GM12878 (cell line): ENCODE results near the gene DENND1C. TPM values are rescaled to one million over a fixed set of nuclear protein-coding genes. Genes with fewer than 3 reads are reported as not detected.

Experiments used
- ATAC-seq: fragments of 200-7000 bp; cut with Tn5 transposase; 3 replicates; pipeline ENCODE4 v1.9.1; 2020; ENCODE audit warnings: mild to moderate bottlenecking, moderate library complexity
- BruUV-seq: library from RNA; stranded (reverse); fragments of 400-500 nt; replicated peaks from 2 replicates; lab custom pipeline; 2021; lab: Mats Ljungman, UMichigan
- CTCF ChIA-PET: fragments of 300-600 bp; sonication (Branson Sonifier 250); formaldehyde crosslinking; extraction: SDS; loops from one replicate; lab custom pipeline; 2021; ENCODE audit warnings: inconsistent platforms; lab: Yijun Ruan, JAX
- POLR2A ChIA-PET: fragments of 350-600 bp; formaldehyde crosslinking; extraction: SDS; loops from one replicate; lab custom pipeline; 2021; ENCODE audit warnings: inconsistent platforms; lab: Charles Lee
- RAD21 ChIA-PET: fragments of 300-600 bp; sonication (Branson Sonifier 250); formaldehyde crosslinking; loops from one replicate; lab custom pipeline; 2023; ENCODE audit warnings: antibody characterized with exemption; ENCODE audit not compliant: unreplicated experiment; lab: Charles Lee
- SMC1A ChIA-PET: fragments of 300-600 bp; sonication (Branson Sonifier 250); formaldehyde crosslinking; loops from one replicate; lab custom pipeline; 2023; ENCODE audit not compliant: unreplicated experiment, uncharacterized antibody; lab: Charles Lee
- DNase-seq: peaks from one replicate; pipeline ENCODE4 v3.0.0-alpha.2; 2011; ENCODE audit warnings: low read depth, low spot score
- FAIRE-seq: peaks from 3 replicates; lab custom pipeline; 2011; peaks lifted over from hg19 to GRCh38; lab: Jason Lieb, UNC
- H2AFZ ChIP-seq: 2 replicates; pipeline ENCODE4 v1.6.0; 2011; ENCODE audit warnings: low read depth, low read length, control low read depth; ENCODE audit not compliant: control insufficient read depth
- H3K27ac ChIP-seq: 2 replicates; pipeline ENCODE4 v1.5.1; 2011; ENCODE audit warnings: control low read depth; ENCODE audit not compliant: control insufficient read depth, insufficient read depth
- H3K27me3 ChIP-seq, 2 experiments: replicated peaks in 1 of 2; 2 replicates each; pipeline versions ENCODE4 v1.6.0 to v1.6.1; 2011; ENCODE audit warnings: low read length in 1 of 2; ENCODE audit not compliant: control insufficient read depth in 2 of 2, insufficient read depth in 2 of 2
- H3K36me3 ChIP-seq, 2 experiments: 2 replicates each; pipeline ENCODE4 v1.5.1; 2011; ENCODE audit warnings: low read length in 1 of 2; ENCODE audit not compliant: control insufficient read depth in 2 of 2, insufficient read depth in 2 of 2
- H3K4me1 ChIP-seq: 2 replicates; pipeline ENCODE4 v1.6.1; 2011; ENCODE audit warnings: mild to moderate bottlenecking, low read length, moderate library complexity, mixed read lengths; ENCODE audit not compliant: control insufficient read depth, insufficient read depth
- H3K4me2 ChIP-seq: 2 replicates; pipeline ENCODE4 v1.6.0; 2011; ENCODE audit warnings: control low read depth; ENCODE audit not compliant: control insufficient read depth, insufficient read depth
- H3K4me3 ChIP-seq: fragments of 200-600 bp; sonication (generic); 2 replicates; pipeline ENCODE4 v1.5.1; 2016
- H3K79me2 ChIP-seq: 2 replicates; pipeline ENCODE4 v1.6.0; 2011; ENCODE audit warnings: low read length; ENCODE audit not compliant: control insufficient read depth, insufficient read depth
- H3K9ac ChIP-seq: 2 replicates; pipeline ENCODE4 v1.8.0; 2011; ENCODE audit warnings: low read length, control low read depth, mixed read lengths; ENCODE audit not compliant: control insufficient read depth, insufficient read depth
- H3K9me3 ChIP-seq: replicated peaks from 3 replicates; pipeline ENCODE4 v1.5.1; 2011; ENCODE audit warnings: mild to moderate bottlenecking, low read length; ENCODE audit not compliant: control insufficient read depth, insufficient read depth
- H4K20me1 ChIP-seq: 2 replicates; pipeline ENCODE4 v1.6.0; 2011; ENCODE audit not compliant: control insufficient read depth, insufficient read depth
- BACH1 ChIP-seq: fragments of 450-650 bp; IDR thresholded peaks from 2 replicates; pipeline ENCODE4 v1.6.1; 2017; ENCODE audit warnings: mild to moderate bottlenecking, borderline replicate concordance
- ESRRA ChIP-seq: IDR thresholded peaks from 2 replicates; pipeline ENCODE4 v1.6.1; 2012; ENCODE audit warnings: mild to moderate bottlenecking, low read length, improper control_type of control experiment
- LARP7 ChIP-seq: fragments of 450-650 bp; IDR thresholded peaks from 2 replicates; pipeline ENCODE4 v1.6.1; 2017; ENCODE audit warnings: mild to moderate bottlenecking
- MEF2B ChIP-seq: fragments of 450-650 bp; IDR thresholded peaks from 2 replicates; pipeline ENCODE4 v1.6.1; 2018; ENCODE audit warnings: mild to moderate bottlenecking, moderate library complexity; ENCODE audit not compliant: partially characterized antibody, poor library complexity, severe bottlenecking
- NFYA ChIP-seq: IDR thresholded peaks from 2 replicates; pipeline ENCODE4 v1.6.1; 2011; ENCODE audit warnings: low read depth, mild to moderate bottlenecking, low read length, improper control_type of control experiment, borderline replicate concordance
- NR2C2 ChIP-seq: IDR thresholded peaks from 2 replicates; pipeline ENCODE4 v1.6.1; 2011; ENCODE audit warnings: borderline replicate concordance, low read depth; ENCODE audit not compliant: control insufficient read depth, insufficient read length
- POLR2A ChIP-seq: IDR thresholded peaks from 2 replicates; pipeline ENCODE4 v1.6.1; 2011; ENCODE audit warnings: low read depth, mild to moderate bottlenecking, low read length
- POLR2AphosphoS5 ChIP-seq: IDR thresholded peaks from 2 replicates; pipeline ENCODE4 v1.6.1; 2011; ENCODE audit warnings: mild to moderate bottlenecking, low read length, inconsistent platforms
- RELA ChIP-seq: fragments of 450-650 bp; IDR thresholded peaks from 2 replicates; pipeline ENCODE4 v1.8.0; 2014; ENCODE audit warnings: borderline replicate concordance; ENCODE audit not compliant: partially characterized antibody
- WGBS: methylation state at CpG from one replicate; pipeline ENCODE4 v1.1.6; 2016; ENCODE audit warnings: low lambda C conversion rate; ENCODE audit not compliant: insufficient replicate concordance, insufficient coverage; ENCODE audit errors: missing lambda C conversion rate; 5-methylcytosine and 5-hydroxymethylcytosine counted together
- in situ Hi-C: fragments of 300-500 bp; cut with MboI; formaldehyde crosslinking; loops from 9 replicates; pipeline ENCODE4 v1.14.3; 2018; ENCODE audit warnings: mixed read lengths
- intact Hi-C: fragments of 100-400 bp; cut with micrococcal nuclease; formaldehyde crosslinking; loops from one replicate; pipeline ENCODE4 v1.14.2; 2022; ENCODE audit not compliant: unreplicated experiment
- polyA plus RNA-seq, 11 experiments: library from polyadenylated mRNA; depleted of rRNA in 4 of 11; unstranded in 6 of 11; stranded (reverse) in 5 of 11; fragments of >200 nt; fragmentation: Nextera tagmentation in 4 of 11; fragmentation: Illumina TruSeq in 1 of 11; extraction: Ambion mirVana in 4 of 11; extraction: Trizol in 1 of 11; gene quantifications; 1 replicate in 1 of 11; 2 replicates in 10 of 11; pipeline versions ENCODE4 v1.2.1 to v1.2.3, GENCODE V29; 2011 to 2016; ENCODE audit warnings: inconsistent platforms in 2 of 11, missing spikeins in 2 of 11, low read depth in 1 of 11
- total RNA-seq, 4 experiments: library from RNA; depleted of rRNA in 3 of 4; stranded (reverse); fragments of >200 nt in 3 of 4; fragmentation: Illumina TruSeq in 1 of 4; extraction: Trizol in 1 of 4; gene quantifications; 2 replicates each; pipeline versions ENCODE4 v1.2.1 to v1.2.3, GENCODE V29; 2013 to 2021
- TF ChIP-seq, protein P1 (sequence below): fragments of 450-650 bp; IDR thresholded peaks from 2 replicates; pipeline ENCODE4 v1.6.1; 2018; ENCODE audit warnings: mild to moderate bottlenecking, low read depth, moderate library complexity; ENCODE audit not compliant: partially characterized antibody
- TF ChIP-seq, protein P2 (sequence below): fragments of 450-650 bp; IDR thresholded peaks from 2 replicates; pipeline ENCODE4 v1.6.1; 2017; ENCODE audit warnings: low read depth, mild to moderate bottlenecking, moderate library complexity
- TF ChIP-seq, protein P3 (sequence below): fragments of 450-650 bp; formaldehyde crosslinking; IDR thresholded peaks from 2 replicates; pipeline ENCODE4 v1.4.0; 2020; ENCODE audit warnings: mild to moderate bottlenecking, moderate library complexity

DENND1C gene
- total and polyA plus RNA-seq, 10 of the 15 experiments (the other 5 are each of a cell fraction or from before 2014, with no cell fraction given): 2.4 to 54.3 (median 32.7) TPM

DNA sequence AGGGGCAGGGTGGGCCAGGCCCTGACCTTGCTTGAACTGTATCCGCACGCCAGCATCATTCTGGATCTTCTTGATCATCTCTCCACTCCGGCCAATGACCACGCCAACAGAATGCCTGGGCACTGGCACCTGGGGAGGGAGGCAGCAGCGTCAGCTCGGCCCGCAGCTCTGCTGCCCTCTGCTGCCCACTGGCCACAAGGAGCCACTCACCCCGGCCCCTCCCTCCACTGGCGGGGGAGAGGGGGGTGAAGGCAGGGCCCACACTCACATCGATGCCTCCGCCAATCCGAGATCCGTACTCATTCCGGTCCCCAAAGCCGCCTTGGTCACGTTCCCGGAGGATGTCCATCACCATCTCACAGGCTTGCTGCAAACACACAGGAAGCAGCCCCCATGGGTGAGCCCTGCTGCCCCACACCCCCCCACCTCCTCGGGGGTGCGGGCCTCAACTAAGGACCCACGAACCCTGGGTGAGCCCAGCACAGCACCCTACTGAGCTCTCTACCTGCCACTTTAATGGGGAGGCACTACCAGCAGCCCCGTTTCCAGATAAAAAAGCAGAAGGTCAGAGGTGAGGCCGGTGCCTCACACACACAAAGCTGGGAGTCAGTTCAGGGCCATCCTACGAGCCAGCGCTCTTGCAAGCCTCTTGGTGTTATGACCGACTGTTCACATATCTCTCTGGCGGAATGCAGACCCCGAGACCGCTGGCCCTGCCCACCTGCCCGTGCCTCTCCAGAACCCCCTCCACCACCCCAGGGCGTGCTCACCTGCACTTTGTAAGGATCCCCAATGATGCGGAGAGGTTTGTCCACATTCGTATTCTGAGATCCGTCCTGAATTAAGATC, 63.6 kb downstream of the DENND1C start:
- POLR2A ChIA-PET: no interaction called here
- in situ Hi-C loops (no loop called here), intact Hi-C loops (no loop called here)
- Histone ChIP-seq H3K4me2 (no peak overlapping the region), H3K27ac (no peak overlapping the region), H3K9me3 (no peaks in the 10 kb centered on the region), H3K79me2 (peaks cover 33% of the 10 kb centered on the region), H3K4me3 (no peak overlapping the region), H2AFZ (no peak overlapping the region), H3K4me1 (no peaks in the 10 kb centered on the region), H3K36me3 (peaks cover 27 to 63% of the 10 kb centered on the region in 2 experiments), H3K9ac (no peak overlapping the region), H3K27me3 (no peaks in the 10 kb centered on the region), H4K20me1 (peaks cover 21% of the 10 kb centered on the region)
- CTCF ChIA-PET: interaction anchor here (0.7 kb wide), 1 partner anchor 486 kb away, joined by 3 read pairs; no protein-coding TSS in a partner anchor
- ATAC-seq (no peak), DNase-seq (no peak), FAIRE-seq (no peak)
- peak; percentile 12; the same call in 1 of the 2 replicates for TF ChIP-seq POLR2AphosphoS5
- TF ChIP-seq BACH1: no peak
- no peak for TF ChIP-seq ESRRA
- TF ChIP-seq, protein P1, sequence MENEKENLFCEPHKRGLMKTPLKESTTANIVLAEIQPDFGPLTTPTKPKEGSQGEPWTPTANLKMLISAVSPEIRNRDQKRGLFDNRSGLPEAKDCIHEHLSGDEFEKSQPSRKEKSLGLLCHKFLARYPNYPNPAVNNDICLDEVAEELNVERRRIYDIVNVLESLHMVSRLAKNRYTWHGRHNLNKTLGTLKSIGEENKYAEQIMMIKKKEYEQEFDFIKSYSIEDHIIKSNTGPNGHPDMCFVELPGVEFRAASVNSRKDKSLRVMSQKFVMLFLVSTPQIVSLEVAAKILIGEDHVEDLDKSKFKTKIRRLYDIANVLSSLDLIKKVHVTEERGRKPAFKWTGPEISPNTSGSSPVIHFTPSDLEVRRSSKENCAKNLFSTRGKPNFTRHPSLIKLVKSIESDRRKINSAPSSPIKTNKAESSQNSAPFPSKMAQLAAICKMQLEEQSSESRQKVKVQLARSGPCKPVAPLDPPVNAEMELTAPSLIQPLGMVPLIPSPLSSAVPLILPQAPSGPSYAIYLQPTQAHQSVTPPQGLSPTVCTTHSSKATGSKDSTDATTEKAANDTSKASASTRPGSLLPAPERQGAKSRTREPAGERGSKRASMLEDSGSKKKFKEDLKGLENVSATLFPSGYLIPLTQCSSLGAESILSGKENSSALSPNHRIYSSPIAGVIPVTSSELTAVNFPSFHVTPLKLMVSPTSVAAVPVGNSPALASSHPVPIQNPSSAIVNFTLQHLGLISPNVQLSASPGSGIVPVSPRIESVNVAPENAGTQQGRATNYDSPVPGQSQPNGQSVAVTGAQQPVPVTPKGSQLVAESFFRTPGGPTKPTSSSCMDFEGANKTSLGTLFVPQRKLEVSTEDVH: no peak
- TF ChIP-seq, protein P2, sequence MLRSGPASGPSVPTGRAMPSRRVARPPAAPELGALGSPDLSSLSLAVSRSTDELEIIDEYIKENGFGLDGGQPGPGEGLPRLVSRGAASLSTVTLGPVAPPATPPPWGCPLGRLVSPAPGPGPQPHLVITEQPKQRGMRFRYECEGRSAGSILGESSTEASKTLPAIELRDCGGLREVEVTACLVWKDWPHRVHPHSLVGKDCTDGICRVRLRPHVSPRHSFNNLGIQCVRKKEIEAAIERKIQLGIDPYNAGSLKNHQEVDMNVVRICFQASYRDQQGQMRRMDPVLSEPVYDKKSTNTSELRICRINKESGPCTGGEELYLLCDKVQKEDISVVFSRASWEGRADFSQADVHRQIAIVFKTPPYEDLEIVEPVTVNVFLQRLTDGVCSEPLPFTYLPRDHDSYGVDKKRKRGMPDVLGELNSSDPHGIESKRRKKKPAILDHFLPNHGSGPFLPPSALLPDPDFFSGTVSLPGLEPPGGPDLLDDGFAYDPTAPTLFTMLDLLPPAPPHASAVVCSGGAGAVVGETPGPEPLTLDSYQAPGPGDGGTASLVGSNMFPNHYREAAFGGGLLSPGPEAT: no peak
- TF ChIP-seq, protein P3, sequence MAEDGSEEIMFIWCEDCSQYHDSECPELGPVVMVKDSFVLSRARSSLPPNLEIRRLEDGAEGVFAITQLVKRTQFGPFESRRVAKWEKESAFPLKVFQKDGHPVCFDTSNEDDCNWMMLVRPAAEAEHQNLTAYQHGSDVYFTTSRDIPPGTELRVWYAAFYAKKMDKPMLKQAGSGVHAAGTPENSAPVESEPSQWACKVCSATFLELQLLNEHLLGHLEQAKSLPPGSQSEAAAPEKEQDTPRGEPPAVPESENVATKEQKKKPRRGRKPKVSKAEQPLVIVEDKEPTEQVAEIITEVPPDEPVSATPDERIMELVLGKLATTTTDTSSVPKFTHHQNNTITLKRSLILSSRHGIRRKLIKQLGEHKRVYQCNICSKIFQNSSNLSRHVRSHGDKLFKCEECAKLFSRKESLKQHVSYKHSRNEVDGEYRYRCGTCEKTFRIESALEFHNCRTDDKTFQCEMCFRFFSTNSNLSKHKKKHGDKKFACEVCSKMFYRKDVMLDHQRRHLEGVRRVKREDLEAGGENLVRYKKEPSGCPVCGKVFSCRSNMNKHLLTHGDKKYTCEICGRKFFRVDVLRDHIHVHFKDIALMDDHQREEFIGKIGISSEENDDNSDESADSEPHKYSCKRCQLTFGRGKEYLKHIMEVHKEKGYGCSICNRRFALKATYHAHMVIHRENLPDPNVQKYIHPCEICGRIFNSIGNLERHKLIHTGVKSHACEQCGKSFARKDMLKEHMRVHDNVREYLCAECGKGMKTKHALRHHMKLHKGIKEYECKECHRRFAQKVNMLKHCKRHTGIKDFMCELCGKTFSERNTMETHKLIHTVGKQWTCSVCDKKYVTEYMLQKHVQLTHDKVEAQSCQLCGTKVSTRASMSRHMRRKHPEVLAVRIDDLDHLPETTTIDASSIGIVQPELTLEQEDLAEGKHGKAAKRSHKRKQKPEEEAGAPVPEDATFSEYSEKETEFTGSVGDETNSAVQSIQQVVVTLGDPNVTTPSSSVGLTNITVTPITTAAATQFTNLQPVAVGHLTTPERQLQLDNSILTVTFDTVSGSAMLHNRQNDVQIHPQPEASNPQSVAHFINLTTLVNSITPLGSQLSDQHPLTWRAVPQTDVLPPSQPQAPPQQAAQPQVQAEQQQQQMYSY (CRISPR knock-in tag): no peak
- TF ChIP-seq LARP7: no peak
- TF ChIP-seq NR2C2: no peak
- TF ChIP-seq RELA: no peak
- no peak for TF ChIP-seq MEF2B
- peak; percentile 46; the same call in 1 of the 2 replicates for TF ChIP-seq POLR2A
- no peak for TF ChIP-seq NFYA
- WGBS: 93% methylated on average over 33 of the region's 33 CpGs
- BruUV-seq: no TSS peak
- RAD21 ChIA-PET: no interaction called here
- SMC1A ChIA-PET: no interaction called here
